HCEC 1CT (cell line): ENCODE results near the gene BNC2.
A peak's percentile ranks its signal among the peaks of the same experiment; 100 is the strongest.

Source experiments
- DNase-seq: peaks from one replicate; pipeline ENCODE4 v3.0.0-alpha.2; 2017

BNC2 gene

GRCh38 chr9:16530669-16531642 lies 339.5 kb downstream of the BNC2 start:
- DNase-seq: no peak

DNA sequence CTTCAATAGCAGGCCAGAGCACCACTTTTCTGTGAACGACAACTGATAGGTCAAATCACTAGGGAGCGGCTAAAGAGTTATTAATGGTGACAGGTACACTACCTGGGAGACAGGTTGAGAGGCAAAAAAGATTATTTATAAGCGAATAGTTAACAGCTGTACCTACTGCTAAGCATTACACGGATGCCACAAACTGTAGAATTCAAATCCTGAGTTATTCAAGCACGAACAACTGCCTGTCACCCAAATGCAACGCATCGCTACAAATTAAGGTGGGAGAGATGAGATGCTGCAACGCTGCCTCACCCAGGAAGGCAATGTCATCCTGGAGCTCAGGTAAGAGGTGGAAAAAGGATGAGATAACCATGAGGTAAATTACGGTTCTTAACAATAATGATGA lies 342.9 kb downstream of the BNC2 start:
- DNase-seq: no peak

DNA sequence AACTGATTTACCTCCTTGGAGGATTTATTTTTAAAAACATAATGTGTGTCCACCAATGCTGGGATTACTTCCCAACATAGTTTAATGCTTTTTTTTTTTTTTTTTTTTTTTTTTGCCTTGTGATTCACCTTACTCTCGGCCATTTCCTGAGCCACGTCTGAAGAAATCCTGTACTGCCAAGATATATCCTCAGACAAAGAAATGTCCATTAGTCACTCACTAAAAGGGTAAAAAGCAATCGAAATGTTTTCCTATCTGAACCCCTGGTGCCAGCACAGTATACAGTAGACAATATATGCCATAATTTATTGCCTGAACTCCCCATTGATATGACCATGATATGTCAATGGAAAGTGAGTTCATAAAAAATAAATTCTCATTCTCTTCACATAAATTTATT lies 344.1 kb downstream of the BNC2 start:
- peak; percentile 80 for DNase-seq

DNA sequence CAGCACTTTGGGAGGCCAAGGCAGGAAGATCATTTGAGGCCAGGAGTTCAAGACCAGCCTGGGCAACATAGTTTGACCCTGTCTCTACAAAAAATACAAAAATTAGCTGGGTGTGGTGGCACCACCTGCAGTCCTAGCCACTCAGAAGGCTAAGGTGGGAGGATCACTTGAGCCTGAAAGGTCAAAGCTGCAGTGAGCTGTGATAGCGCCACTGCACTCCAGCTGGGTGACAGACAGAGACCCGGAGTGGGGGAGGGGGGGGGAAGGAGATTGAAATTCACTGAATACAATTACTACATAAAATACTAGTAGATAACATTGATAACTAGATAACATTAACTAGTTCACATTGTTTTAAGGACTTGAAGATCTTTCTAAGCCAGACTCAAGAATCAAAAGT lies 345.6 kb downstream of the BNC2 start:
- no peak for DNase-seq

DNA sequence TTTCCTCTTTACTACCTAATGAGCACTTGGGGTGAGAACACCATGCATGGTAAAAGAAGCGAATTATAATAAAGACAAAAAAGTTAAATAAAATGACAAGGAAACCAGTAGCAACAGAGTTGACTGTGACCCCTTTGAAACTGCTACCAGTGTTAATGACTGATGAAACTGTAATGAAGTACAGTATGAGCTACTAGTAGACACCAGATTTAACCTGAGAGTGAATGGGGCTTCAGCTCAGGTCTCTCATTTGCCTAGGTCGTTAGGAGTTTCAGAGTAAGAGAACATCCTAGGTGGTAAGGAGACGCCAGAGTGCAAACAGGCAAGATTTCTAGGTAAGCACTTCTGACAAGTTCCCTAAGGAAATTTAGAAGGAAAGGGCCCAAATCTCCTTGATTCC lies 346.4 kb downstream of the BNC2 start:
- DNase-seq: no peak

GRCh38 chr9:16521868-16522411 lies 348.5 kb downstream of the BNC2 start:
- DNase-seq: peak; percentile 83

DNA sequence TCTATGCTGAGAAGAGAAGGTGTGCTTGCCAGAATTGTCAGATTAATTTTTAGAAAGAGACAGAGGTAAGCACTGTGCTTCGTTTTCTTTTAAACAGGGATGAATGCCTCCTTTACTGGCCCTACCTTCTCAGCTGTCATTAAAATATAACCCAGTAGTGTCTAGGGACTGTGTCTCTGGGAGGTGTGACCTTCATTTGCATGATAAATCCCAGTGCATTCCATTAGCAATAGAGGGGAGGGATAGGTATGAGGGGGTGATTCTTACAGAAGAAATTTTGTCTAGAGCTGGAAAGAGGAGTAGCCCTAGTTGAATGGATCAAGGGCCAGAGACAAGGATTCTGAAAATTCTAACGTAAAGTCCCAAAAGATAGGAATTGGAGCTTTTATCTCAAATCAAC lies 351.5 kb downstream of the BNC2 start:
- no peak for DNase-seq

GRCh38 chr9:16516891-16517290 lies 353.6 kb downstream of the BNC2 start:
- DNase-seq: no peak

DNA sequence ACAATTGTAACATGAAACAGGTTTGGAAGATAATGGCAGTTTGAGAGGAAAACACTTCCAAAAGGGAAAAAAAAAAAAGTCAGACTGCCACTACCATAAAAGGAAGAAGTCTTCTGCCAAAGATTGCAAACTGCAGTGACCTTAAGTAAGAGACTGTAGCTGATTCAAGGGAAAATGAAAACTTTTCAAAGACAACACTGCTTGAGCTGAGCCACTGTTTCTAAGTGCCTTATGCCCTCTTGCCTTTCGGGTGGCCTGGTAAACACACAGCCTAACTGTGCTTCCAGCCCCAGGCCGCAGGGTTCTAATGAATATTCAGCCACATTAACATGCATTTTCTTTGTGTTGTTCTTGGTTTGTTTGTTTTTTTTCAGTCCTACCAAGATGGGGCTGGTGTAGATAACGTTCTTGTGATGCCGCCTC lies 354.6 kb downstream of the BNC2 start:
- peak; percentile 76 for DNase-seq

DNA sequence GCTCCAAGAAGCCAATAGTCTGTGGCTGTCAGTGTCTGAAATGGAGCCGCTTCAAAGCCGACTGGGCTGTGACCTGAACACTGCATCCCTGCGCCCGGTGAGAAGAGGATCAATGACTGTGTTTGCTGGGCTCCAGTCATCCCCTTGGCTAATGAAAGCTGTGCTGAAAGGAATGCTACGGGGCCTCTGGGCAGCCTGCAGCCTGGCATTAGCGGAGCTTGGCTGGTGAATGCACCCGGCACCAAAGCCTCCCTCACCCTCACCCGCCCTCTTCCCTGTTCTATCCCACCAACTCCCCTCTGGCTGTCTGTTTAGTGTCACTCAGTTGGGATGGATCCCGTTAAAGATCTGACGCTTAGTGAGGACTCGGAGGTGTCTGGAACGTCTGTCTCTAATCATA lies 355.3 kb downstream of the BNC2 start:
- no peak for DNase-seq

- no peak for DNase-seq
Measured at GRCh38 chr9:16514131-16514530, 356.3 kb downstream of the BNC2 start.

DNA sequence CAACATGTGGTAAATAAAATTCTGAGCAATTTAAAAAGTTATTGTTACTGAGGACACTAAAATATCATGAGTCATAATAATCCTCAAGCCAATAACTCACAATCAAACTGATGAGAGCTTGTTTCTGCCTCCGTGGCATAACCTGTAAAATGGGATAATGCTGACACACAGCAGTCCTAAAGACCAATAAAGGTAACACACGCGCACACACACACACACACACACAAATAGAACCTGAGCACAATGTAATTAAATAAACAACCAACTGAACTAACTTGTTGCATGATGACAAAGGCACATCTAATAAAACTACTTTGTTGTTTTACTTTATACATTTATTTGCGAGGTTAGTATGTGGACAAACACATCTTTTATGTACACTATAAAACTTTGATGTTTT lies 358.2 kb downstream of the BNC2 start:
- DNase-seq: no peak

DNA sequence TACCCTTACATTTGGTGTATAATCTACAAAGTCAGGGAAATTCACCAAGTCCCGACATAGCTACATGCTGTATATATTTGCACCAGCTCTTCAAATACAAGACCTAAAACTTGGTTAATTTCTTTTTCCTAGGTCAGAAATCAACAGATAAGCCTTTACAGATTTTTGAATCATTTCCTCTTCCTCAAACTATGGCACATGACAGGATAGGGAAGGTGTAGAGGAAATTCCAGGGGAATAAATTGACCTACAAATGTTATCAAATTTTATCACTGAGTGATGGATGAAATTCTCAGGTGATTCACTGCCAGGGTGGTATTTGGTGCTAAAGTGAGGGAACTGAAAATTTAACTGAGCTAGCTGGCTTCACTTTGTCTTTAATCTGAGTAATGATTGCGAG lies 360.0 kb downstream of the BNC2 start:
- DNase-seq: no peak

- DNase-seq: peak; percentile 71
Measured at GRCh38 chr9:16509997-16510396, 360.5 kb downstream of the BNC2 start.

GRCh38 chr9:16505199-16505598 lies 365.3 kb downstream of the BNC2 start:
- DNase-seq: peak; percentile 81

- DNase-seq: no peak
Measured at GRCh38 chr9:16501726-16502125, 368.7 kb downstream of the BNC2 start.

DNA sequence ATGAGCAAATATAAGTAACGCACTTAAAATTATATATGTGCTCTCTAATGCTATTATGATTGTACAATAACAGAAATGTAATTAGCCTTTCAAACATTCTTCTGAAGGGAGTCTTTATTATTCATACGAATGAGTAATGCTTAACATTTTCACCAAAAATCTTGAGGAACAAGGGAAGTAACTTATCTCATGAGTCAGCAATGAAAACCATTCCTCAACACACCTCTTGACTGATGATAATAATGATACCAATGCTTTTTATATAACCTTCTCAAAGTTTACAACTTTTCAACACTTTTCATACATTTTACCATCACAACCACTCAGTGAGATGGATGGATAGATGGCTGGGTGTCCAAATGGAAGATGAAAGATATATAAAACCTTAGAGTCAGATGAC lies 369.3 kb downstream of the BNC2 start:
- DNase-seq: peak; percentile 86

- no peak for DNase-seq
Measured at GRCh38 chr9:16500386-16500785, 370.1 kb downstream of the BNC2 start.

- peak; percentile 35 for DNase-seq
Measured at GRCh38 chr9:16499892-16500291, 370.6 kb downstream of the BNC2 start.

GRCh38 chr9:16496908-16497307 lies 373.6 kb downstream of the BNC2 start:
- no peak for DNase-seq

DNA sequence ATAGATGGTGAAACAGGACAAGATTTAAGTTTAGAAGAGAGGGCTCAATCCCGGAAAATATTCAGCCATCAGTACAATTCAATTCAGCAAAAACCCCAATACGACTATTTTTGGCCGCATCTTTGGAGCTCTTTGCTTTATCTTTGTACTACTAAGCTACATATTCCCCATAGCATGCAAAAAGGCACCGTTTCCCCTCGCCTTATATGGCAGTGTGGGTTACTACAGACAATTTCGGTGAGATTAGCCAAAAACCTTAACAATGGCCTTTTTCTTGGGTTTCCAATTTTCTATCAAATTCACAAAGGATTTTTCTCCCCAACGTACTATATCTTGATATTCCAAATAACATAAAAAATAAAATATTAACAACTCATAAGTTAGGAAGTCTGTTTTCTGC lies 382.6 kb downstream of the BNC2 start:
- no peak for DNase-seq

DNA sequence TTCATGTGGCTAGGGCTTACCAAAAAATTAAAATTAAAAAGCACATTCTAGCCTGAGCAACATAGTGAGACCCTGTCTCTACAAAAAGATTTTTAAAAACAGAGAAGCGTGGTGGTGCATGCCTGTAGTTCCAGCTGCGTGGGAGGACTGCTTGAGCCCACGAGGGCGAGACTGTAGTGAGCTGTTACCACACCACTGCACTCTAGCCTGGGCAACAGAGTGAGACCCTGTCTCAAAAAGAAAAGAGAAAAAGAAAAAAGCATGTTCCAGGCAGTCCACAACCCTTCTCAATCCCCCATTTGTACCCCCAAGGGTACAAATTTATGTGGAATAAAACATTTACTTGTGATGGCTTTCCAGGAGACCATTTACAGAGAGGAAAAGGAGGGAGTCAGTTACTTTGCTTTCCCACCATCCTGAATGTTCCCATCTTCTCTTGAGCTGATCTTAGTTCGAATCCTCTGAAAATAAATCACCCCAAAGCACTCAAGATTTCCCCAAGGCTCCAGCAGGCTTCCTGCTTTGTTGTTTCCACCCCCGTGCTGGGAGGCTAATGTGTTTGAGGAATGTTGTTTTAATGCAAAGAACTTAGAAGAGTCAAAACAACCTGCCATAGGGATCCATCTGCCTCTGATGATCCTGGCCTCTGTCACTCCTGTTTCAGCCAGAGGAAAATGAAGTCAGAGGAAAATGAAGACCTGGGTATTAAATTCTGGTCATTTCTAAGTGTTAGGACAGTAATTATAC lies 384.7 kb downstream of the BNC2 start:
- DNase-seq: no peak

DNA sequence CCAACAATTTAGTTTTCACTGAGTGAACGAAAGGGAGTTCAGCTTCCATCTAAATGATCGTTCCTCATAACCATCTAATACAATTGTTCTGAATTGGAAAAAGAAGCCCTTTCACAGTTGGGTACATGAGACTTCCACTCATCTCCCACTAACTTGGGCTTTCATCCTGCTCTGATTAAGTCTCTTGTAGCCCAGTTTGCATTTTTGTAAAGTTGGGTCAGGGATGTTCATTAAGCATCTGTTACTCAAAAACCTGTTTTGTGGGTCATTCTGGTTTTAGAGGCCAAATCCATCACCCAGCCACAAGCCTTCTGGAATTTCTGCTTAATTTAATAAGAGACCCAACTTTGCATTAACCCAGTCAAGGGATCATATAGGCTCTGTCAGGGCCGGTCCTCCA lies 385.3 kb downstream of the BNC2 start:
- DNase-seq: no peak

DNA sequence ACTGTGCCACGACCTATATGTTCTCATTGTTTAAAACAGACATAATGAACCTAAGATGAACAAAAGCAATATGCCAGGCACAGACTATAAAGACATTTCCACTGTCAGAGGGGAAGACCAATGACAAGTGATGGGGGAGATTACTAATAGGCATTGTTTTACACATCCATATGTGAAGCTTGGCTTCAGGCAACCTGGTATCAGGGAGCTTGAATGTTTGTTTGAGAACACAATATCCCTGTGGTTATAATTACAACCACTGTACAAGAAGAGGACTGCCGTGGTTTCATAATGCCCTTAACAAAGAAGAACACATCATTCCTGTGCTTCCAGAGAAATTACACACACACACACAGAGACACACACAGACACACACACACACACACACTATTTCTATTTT lies 385.7 kb downstream of the BNC2 start:
- peak; percentile 23 for DNase-seq
